ENCODE results near the gene OR1S1. TPM values are rescaled to one million over a fixed set of nuclear protein-coding genes. Genes with fewer than 3 reads are reported as not detected.

The OR1S1 gene
- total RNA-seq, 1 donor from 2014 or later: not detected

Other genes with a start within 250 kb of the OR1S1 start
- not detected for gene OR9Q1, start 188.8 kb upstream of the OR1S1 start, total RNA-seq
- gene OR6Q1, start 181.8 kb upstream of the OR1S1 start, total RNA-seq: not detected
- gene OR9I1, start 87.2 kb upstream of the OR1S1 start, total RNA-seq: not detected
- gene OR9Q2, start 23.6 kb upstream of the OR1S1 start, total RNA-seq: not detected
- not detected for gene OR1S2, start 8.6 kb upstream of the OR1S1 start, total RNA-seq
- gene OR10Q1, start 16.2 kb downstream of the OR1S1 start, total RNA-seq: not detected
- gene OR10W1, start 55.5 kb downstream of the OR1S1 start, total RNA-seq: not detected
- not detected for gene OR5B17, start 146.3 kb downstream of the OR1S1 start, total RNA-seq
- not detected for gene OR5B3, start 194.2 kb downstream of the OR1S1 start, total RNA-seq
- not detected for gene OR5B2, start 215.4 kb downstream of the OR1S1 start, total RNA-seq
- not detected for gene OR5B12, start 229.5 kb downstream of the OR1S1 start, total RNA-seq

Data from esophagus mucosa (tissue), 1 donor.